GM23338 (cell line): ENCODE data around the gene RBP2.

Experiments used
- CTCF ChIP-seq, 2 experiments: fragments of 200-600 bp in 1 of 2; sonication (generic) in 1 of 2; conservative IDR thresholded peaks; 2 replicates each; pipeline versions ENCODE4 v1.5.1 to v1.6.1; 2016 to 2017; ENCODE audit warnings: antibody characterized with exemption in 2 of 2, low read depth in 2 of 2, mild to moderate bottlenecking in 2 of 2, moderate library complexity in 1 of 2
- EZH2 ChIP-seq: fragments of 200-600 bp; sonication (generic); IDR thresholded peaks from one replicate; pipeline ENCODE4 v1.8.0; 2017; ENCODE audit warnings: antibody characterized with exemption, mild to moderate bottlenecking, low read depth; ENCODE audit not compliant: unreplicated experiment
- EZH2phosphoT487 ChIP-seq: fragments of 200-600 bp; sonication (generic); IDR thresholded peaks from one replicate; pipeline ENCODE4 v1.8.1; 2018; ENCODE audit warnings: antibody characterized with exemption; ENCODE audit not compliant: unreplicated experiment
- POLR2AphosphoS5 ChIP-seq: IDR thresholded peaks from 2 replicates; pipeline ENCODE4 v1.6.1; 2016; ENCODE audit warnings: antibody characterized with exemption, low read depth
- REST ChIP-seq: IDR thresholded peaks from one replicate; pipeline ENCODE4 v1.6.1; 2018; ENCODE audit warnings: antibody characterized with exemption; ENCODE audit not compliant: unreplicated experiment
- STAT1 ChIP-seq: IDR thresholded peaks from one replicate; pipeline ENCODE4 v1.6.1; 2016; ENCODE audit warnings: antibody characterized with exemption; ENCODE audit not compliant: unreplicated experiment
- ZNF114 ChIP-seq: fragments of 250-450 bp; sonication (Bioruptor Pico); IDR thresholded peaks from 2 replicates; pipeline ENCODE4 v1.5.0; 2020; ENCODE audit warnings: mild to moderate bottlenecking, moderate library complexity

DNA sequence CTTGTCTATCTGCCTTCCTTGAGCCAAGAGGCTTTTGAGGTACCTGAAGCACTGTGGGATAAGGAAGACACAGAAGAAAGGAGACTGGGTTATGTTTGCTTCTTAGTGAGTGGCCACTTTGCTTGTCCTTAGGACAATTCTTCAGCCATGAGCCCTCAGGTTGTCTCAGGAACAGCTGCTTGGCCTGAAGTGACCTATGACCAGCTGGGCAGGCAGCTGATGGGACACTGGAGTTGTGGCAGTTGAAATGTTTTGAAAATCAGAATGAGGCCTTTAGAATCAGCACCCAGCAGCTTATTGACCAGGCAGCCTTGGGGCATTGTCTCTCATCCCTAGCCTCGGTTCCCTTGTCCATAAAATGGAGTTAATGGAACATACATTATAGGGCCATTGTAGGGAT is 37.0 kb downstream of the RBP2 start:
- TF ChIP-seq CTCF (conservative IDR thresholded peaks at IDR 0.05; ENCODE audit: low read depth in 2 of 2) (no peak), EZH2phosphoT487 (no peak), POLR2AphosphoS5 (no peak), REST (no peak), EZH2 (no peak), ZNF114 (CRISPR knock-in tag) (no peak), STAT1 (no peak)
